MM.1S (cell line): Measurements from ENCODE around the gene FANCC.

Experiments
- CTCF ChIP-seq: fragments of 300-600 bp; sonication (generic); IDR thresholded peaks from 2 replicates; pipeline ENCODE4 v1.5.1; 2016; ENCODE audit warnings: antibody characterized with exemption, low read length, mixed read lengths
- EZH2 ChIP-seq: fragments of 300-600 bp; sonication (generic); optimal IDR thresholded peaks from 2 replicates; pipeline ENCODE3; 2017; ENCODE audit warnings: low read depth, mild to moderate bottlenecking, antibody characterized with exemption, low read length, mixed read lengths

DNA sequence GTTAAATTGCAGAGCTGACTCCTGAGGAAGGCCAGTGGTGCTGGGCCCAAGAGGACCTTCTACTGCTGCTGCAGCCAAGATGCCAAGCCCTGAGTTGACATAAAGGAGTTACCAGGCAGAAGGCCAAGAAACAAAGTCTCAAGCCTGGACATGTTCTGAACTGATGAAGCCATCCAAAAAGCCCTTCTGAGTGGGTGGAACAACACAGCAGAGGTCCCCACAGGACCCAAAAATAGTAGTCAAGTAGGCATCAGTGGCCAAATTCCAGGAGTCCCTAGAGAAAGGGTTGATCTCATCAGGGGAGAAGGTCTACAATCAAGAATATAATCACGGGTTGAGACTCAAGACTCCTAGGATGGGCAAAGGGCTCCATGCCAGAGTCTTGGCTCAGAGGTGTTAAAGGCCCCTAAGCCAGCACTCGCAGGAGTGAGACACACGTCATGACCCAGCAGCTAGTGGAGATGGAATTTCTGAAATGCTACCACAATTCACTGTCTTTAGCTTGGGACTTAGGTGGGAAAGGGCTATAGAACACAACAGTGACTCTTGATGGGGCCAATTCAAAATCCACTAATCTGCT lies 119.7 kb downstream of the FANCC start:
- TF ChIP-seq CTCF (no peak), EZH2 (no peak)
